Peyer's patch (tissue), 4 donors: Measurements from ENCODE around the gene RBM18. TPM values are rescaled to one million over a fixed set of nuclear protein-coding genes. Genes with fewer than 3 reads are reported as not detected.

Experiments used
- DNase-seq, 3 donors: peaks; one replicate each; pipeline ENCODE4 v3.0.0-alpha.2; 2017 to 2019
- H3K27ac ChIP-seq, 4 donors: fragments of 200-600 bp; sonication (generic); one replicate each; pipeline ENCODE4 v1.5.1; 2016 to 2019
- H3K27me3 ChIP-seq, 2 donors: fragments of 200-600 bp; sonication (generic); one replicate each; pipeline ENCODE4 v1.5.1; 2019
- H3K36me3 ChIP-seq, 3 donors: fragments of 200-600 bp; sonication (generic); one replicate each; pipeline ENCODE4 v1.5.1; 2016 to 2019
- H3K4me1 ChIP-seq, 4 donors: fragments of 200-600 bp; sonication (generic); one replicate each; pipeline ENCODE4 v1.5.1; 2016 to 2019
- H3K4me3 ChIP-seq, 4 donors: fragments of 200-600 bp; sonication (generic); 1 replicate in 3 of 4; 2 replicates in 1 of 4; pipeline ENCODE4 v1.5.1; 2016 to 2019; ENCODE audit warnings: mild to moderate bottlenecking in 1 of 4
- H3K9me3 ChIP-seq, 4 donors: fragments of 200-600 bp; sonication (generic); one replicate each; pipeline ENCODE4 v1.5.1; 2016 to 2019; ENCODE audit warnings: mild to moderate bottlenecking in 1 of 4
- CTCF ChIP-seq, 6 experiments: fragments of 450-650 bp in 4 of 6; fragments of 200-600 bp in 2 of 6; sonication (generic) in 1 of 6; IDR thresholded peaks; one replicate each; pipeline ENCODE4 v1.5.1; 2017 to 2019; ENCODE audit warnings: antibody characterized with exemption in 6 of 6, mild to moderate bottlenecking in 3 of 6, moderate library complexity in 1 of 6
- POLR2A ChIP-seq, 2 donors: fragments of 450-650 bp; IDR thresholded peaks; one replicate each; pipeline ENCODE4 v1.5.1; 2017; ENCODE audit warnings: antibody characterized with exemption in 2 of 2, mild to moderate bottlenecking in 2 of 2, moderate library complexity in 2 of 2
- total RNA-seq, 4 donors: library from RNA; depleted of rRNA; stranded (reverse); fragments of >200 nt; gene quantifications; one replicate each; pipeline ENCODE4 v1.1.0, GENCODE V29; 2016

The RBM18 gene
- total RNA-seq, 4 donors from 2014 or later, result 4.5 to 37.1 (median 7.5) TPM

- Histone ChIP-seq H3K4me3 (no peak overlapping the region), H3K27ac (no peak overlapping the region), H3K9me3 (peaks cover 0 to 2% (median 0%) of the 10 kb centered on the region in 4 donors), H3K27me3 (peaks cover 0 to 52% of the 10 kb centered on the region in 2 donors), H3K36me3 (no peaks in the 10 kb centered on the region), H3K4me1 (peaks cover 0 to 37% (median 8%) of the 10 kb centered on the region in 4 donors)
- TF ChIP-seq POLR2A (IDR thresholded peaks at IDR 0.05) (no peak), CTCF (IDR thresholded peaks at IDR 0.05) (no peak)
- no peak for DNase-seq
Observed at GRCh38 chr9:122218071-122218934, 46.3 kb downstream of the RBM18 start.

- H3K4me3 ChIP-seq, result no peak overlapping the region
- H3K27me3 ChIP-seq, result peaks cover 0 to 59% of the 10 kb centered on the region in 2 donors
- TF ChIP-seq CTCF (IDR thresholded peaks at IDR 0.05), result no peak
- TF ChIP-seq POLR2A (IDR thresholded peaks at IDR 0.05), result no peak
- H3K27ac ChIP-seq, result no peak overlapping the region
- H3K36me3 ChIP-seq, result no peaks in the 10 kb centered on the region
- H3K4me1 ChIP-seq, result peaks cover 0 to 40% (median 9%) of the 10 kb centered on the region in 4 donors
- no peak for DNase-seq
- H3K9me3 ChIP-seq, result peaks cover 0 to 3% (median 0%) of the 10 kb centered on the region in 4 donors
Observed at GRCh38 chr9:122217640-122218039, 47.0 kb downstream of the RBM18 start.

- no peaks in the 10 kb centered on the region for H3K36me3 ChIP-seq
- TF ChIP-seq POLR2A (IDR thresholded peaks at IDR 0.05), result no peak
- TF ChIP-seq CTCF (IDR thresholded peaks at IDR 0.05), result no peak
- H3K27ac ChIP-seq, result no peak overlapping the region
- peaks cover 0 to 3% (median 0%) of the 10 kb centered on the region in 4 donors for H3K9me3 ChIP-seq
- no peak for DNase-seq
- peaks cover 0 to 40% (median 9%) of the 10 kb centered on the region in 4 donors for H3K4me1 ChIP-seq
- H3K27me3 ChIP-seq, result peaks cover 0 to 60% of the 10 kb centered on the region in 2 donors
- H3K4me3 ChIP-seq, result no peak overlapping the region
Observed at GRCh38 chr9:122216798-122217418, 47.7 kb downstream of the RBM18 start.

GRCh38 chr9:122216138-122216797 is 48.4 kb downstream of the RBM18 start:
- Histone ChIP-seq H3K36me3 (no peaks in the 10 kb centered on the region), H3K9me3 (peaks cover 0 to 3% (median 0%) of the 10 kb centered on the region in 4 donors), H3K27ac (no peak overlapping the region), H3K27me3 (peaks cover 0 to 54% of the 10 kb centered on the region in 2 donors), H3K4me3 (no peak overlapping the region), H3K4me1 (peaks cover 0 to 40% (median 9%) of the 10 kb centered on the region in 4 donors)
- DNase-seq, result no peak
- no peak for TF ChIP-seq CTCF (IDR thresholded peaks at IDR 0.05)
- no peak for TF ChIP-seq POLR2A (IDR thresholded peaks at IDR 0.05)

- TF ChIP-seq POLR2A (IDR thresholded peaks at IDR 0.05) (no peak), CTCF (IDR thresholded peaks at IDR 0.05) (no peak)
- Histone ChIP-seq H3K27ac (no peak overlapping the region), H3K36me3 (no peaks in the 10 kb centered on the region), H3K4me3 (no peak overlapping the region), H3K4me1 (peaks cover 0 to 40% (median 9%) of the 10 kb centered on the region in 4 donors), H3K9me3 (peaks cover 0 to 3% (median 0%) of the 10 kb centered on the region in 4 donors), H3K27me3 (peaks cover 0 to 48% of the 10 kb centered on the region in 2 donors)
- no peak for DNase-seq
Observed at GRCh38 chr9:122215663-122216062, 49.0 kb downstream of the RBM18 start.
